Fibroblast of skin of right quadriceps (primary cell): Measurements from ENCODE around the gene BRD1.
"Not testable (repeated sequence)": the region's sequence is repeated elsewhere in the genome, so short reads cannot be mapped to it uniquely, and the experiment has no call there.

Experiments
- DNase-seq: peaks from one replicate; pipeline ENCODE4 v3.0.0-alpha.2; 2013

BRD1 gene

GRCh38 chr22:49825944-49826602 is 1.6 kb downstream of the BRD1 start:
- DNase-seq = peak; percentile 40

DNA sequence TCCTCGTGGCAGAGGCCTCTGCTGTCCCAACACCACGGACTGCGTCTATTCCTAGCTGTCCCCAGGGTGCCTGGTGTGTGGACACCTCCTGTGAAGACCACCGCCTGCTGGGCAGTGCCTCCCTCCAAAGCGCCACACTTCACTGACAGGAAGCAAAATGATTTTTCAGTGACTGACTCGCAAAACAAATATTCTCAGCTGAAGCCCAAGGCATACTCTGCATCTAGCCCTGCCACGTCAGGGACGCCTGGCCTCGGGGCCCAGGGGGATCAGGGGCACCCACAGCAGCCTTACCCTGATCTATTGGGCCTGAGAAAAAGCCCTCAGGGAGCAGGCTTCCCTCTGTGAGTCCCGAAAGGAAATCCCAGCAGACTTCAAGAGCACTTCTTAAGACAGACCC is 2.2 kb downstream of the BRD1 start:
- DNase-seq = peak; percentile 71

GRCh38 chr22:49824936-49825335 is 2.7 kb downstream of the BRD1 start:
- no peak for DNase-seq

GRCh38 chr22:49824185-49824925 is 3.3 kb downstream of the BRD1 start:
- DNase-seq = no peak

DNA sequence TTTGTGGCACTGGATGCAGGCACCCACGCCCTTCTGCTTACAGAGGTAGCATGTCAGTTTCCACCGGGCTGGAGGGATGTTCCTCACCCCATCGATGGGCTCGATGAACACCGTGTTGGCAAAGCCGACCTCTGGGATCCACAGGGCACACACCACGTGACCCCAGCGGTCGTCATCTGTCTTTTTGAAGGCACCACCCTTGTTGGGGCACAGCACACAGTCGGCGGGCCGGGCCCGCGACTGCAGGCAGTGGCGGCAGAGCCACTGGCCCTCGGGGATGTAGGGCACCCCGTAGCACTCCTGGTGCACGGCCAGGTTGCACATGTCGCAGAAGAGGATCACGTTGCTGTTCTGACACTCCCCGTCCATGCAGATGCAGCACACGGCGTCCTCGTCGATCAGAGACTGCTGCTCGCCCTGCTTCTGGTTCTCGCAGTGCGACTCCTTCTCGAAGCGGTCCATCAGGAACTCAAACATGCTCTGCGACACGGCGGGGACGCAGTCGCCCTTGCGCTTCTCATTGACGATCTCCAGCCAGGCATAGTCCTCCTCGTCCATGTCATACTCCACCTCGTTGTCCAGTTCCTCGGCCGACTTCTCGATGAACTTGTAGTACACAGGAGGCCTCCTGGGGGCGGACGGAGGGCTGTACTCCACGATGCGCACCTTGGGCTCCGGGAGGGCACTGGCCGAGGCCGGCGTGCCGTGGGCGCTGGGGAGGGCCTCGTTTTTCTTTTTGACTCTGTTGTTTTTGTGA is 4.2 kb downstream of the BRD1 start:
- no peak for DNase-seq

GRCh38 chr22:49821741-49822140 is 5.9 kb downstream of the BRD1 start:
- not testable (repeated sequence) for DNase-seq

DNA sequence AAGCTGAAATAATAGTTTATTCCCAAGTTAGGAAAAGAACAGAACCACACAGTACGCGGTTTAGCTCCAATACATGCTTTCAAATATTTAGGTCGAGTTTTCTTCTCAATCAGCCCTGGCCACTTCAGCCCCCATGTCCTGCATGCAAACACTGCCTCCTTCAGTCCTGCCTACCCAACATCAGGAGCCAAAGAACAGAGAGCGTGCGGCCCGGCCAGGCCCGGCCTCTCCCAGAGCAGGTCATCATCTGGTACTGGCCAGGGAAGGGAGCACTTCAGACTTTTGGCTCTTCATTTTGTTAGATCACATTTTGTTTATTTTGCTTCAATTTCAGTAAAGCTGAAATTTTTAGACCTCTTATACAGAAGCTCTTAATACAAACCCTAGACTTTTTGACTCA is 6.7 kb downstream of the BRD1 start:
- DNase-seq = no peak

- DNase-seq = no peak
Measured at GRCh38 chr22:49817359-49817758, 10.3 kb downstream of the BRD1 start.

DNA sequence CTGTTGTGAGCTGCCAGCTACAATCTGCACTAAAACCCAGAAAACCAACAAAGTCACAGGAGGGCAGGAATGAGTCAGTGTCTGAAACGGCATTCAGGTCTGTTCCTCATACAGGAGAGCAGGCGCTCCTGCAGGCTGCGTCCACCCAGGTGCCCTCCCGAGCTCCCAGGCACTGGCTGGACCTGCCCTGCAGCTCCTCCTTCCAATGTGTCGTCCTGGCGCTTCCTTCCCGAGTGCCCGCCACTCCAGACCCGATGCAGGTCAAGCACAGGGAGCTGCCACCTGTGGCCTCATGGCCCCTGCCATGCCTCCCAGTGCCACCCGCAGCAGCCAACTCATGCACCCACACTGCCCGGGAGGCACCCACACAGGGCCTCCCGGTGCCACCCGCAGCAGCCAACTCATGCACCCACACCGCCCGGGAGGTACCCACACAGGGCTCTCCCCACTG is 12.0 kb downstream of the BRD1 start:
- DNase-seq = no peak

DNA sequence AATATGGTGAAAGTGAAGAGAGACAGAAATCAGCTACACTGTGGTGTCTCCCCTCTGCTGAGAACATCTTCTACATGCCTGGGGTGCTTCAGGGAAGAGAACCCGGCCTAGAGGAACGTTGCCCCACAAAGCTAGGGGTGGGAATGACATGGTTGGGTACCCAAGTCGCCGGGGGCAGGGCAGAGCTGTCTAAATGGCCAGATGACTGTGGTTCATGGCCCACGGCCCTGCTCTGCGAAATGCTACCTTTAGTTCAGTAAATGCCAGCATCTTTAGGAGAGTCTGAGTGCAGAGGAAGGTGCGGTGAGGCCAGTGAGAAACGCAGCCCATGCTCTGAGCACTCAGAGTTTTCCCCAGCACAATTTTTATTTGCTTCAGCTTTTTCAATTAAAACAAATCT is 12.8 kb downstream of the BRD1 start:
- DNase-seq = no peak

DNA sequence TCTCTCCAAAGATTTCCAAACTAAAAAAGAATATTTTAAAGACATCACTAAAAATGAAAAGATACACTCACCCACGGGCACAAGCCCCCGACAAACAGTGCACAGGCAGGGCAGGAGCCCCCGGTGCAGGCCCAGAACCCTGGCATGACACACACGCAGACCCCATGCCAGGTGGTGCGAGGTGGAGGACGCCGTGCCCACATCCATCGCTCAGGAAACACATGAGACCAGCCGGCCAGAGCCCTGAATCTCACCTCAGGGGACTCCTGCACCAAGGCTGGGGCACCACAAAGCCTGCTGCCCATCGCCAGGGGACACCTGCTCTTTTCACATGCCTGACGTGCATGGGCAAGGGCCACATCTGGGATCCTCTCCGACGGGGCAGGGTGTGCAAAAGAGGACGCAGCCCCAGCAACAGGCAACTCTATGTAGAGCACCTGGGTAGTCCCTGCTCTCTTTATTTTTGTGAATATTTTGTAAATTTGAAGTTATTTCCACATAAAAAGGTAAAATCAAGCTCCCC is 13.4 kb downstream of the BRD1 start:
- DNase-seq = no peak

DNA sequence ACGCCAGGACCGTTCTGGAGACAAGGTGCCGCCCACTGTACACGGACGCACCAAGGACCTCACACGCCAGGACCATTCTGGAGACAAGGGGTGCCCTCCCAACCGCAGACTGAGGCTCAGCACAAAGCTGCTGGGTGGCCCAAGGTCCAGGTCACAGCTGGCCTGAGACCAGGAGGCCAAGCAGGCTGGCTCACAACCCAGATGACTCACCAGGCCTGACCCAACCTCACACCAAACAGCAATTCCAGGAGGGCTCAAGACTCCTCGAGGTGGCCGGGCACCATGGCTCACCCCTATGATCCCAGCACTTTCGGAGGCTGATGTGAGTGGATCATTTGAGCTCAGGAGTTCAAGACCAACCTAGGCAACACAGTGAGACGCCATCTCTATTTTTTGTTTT is 14.8 kb downstream of the BRD1 start:
- no peak for DNase-seq

GRCh38 chr22:49811020-49811791 is 16.5 kb downstream of the BRD1 start:
- DNase-seq = no peak

DNA sequence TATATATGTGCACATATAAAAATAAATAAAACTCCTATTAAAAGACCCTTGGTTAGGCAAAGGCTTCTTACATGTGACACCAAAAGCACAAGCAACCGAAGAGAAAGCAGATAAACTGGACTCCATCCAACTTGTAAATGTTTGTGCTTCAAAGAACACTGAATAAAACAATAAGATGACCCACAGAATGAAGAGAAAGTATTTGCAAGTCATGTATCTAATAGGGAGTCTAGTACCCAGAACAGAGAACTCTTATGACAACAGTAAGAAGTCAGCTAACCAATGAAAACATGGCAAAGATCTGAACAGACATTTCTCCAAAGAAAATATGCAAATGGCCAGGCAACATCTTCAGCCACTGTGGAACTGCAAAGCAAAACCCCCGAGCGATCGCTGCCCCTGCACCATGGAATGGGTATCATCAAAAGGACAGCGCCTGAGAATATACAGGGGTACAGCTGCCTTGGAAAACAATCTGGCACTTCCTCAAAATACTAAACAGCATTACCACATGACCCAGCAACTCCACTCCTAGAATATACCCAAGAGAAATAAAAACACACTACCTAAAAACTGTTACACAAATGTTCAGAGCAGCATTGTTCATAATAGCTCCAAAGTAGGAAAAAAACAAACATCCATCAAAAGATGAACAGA is 17.2 kb downstream of the BRD1 start:
- DNase-seq = no peak

DNA sequence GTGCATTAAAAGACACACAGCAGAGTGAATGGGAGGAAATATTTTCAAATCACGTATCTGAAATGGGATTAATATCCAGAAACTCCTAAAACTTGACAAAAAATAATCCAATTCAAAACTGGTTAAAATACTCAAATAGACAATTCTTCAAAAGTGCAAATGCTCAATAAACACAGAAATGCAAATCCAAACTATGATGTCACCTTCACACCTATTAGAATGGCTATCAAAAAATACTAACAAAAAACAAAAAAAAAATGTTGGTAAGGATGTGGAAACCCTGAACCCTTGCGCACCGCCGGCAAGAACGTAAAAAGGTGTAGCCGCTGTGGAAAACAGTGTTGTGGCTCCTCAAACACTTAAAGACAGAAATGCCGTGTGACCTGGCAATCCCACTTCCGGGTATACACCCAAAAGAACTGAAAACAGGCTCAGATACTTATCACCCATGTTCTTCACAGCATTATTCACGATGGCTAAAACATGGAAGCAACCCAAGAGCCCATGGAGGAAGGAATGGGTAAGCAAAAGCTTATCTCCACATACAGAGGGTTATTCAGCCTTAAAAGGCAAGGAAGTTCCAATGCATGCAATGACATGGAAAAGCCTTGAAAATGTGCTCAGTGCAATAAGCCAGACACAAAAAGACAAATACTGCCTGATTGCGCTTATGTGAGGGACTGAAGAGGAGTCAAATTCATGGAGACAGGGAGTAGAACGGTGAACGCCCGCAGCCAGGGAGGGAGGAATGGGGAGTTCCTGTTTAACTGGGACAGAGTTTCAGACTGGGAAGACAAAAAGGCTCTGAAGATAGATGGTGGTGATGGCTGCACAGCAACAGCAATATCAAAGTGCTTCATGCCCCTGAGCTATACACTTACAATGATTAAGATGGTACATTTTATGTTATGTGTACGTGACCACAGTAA is 19.6 kb downstream of the BRD1 start:
- no peak for DNase-seq

GRCh38 chr22:49807129-49807528 is 20.5 kb downstream of the BRD1 start:
- DNase-seq = no peak

DNA sequence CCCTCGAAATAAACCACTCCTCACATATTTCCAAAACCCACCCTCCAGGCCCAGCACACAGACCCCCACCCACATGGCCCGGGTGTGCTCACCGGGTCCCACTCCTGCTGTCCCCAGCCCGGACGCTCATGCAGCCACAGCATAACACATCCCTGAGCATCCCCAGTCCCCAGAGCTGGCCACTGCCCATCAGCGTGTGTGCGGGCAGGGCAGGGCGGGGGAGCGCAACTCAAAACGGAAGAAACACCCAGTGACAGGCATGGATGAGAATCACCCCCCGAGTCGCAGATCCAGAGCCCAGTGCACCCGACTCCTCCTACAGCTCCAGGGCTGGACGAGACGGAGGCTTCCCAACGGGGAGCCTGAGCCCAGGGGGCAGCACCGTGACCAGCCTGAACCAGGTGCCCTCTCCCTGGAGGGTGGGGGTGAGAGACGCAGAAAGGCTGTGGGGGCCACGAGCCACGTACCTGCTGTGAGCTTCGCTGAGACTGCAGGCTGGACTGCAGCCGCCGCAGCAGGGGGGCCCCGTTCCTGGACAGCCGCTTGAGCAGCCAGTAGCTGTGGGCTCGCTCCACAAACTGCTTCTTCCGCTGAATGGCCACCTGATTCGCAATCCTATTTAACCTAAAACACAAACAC is 23.8 kb downstream of the BRD1 start:
- no peak for DNase-seq

DNA sequence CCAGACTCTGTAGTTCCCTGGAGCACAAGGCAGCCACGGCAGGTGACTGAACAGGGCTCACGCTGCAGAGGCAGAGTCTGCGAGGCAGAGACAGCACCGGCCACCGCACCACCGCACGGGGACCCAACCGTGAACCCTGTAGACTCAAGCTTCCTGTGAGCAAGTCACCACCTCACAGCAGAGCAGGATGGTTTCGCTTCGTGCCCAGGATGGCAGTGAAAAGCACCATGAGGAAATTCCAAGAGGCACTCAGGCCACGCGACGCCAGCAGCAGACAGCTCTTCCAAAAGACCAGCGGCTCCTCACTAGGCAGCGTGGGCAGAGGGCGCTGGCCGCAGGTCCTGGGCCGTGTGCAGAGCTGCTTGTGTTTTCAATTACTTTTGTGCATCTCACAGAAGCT is 24.5 kb downstream of the BRD1 start:
- no peak for DNase-seq

DNA sequence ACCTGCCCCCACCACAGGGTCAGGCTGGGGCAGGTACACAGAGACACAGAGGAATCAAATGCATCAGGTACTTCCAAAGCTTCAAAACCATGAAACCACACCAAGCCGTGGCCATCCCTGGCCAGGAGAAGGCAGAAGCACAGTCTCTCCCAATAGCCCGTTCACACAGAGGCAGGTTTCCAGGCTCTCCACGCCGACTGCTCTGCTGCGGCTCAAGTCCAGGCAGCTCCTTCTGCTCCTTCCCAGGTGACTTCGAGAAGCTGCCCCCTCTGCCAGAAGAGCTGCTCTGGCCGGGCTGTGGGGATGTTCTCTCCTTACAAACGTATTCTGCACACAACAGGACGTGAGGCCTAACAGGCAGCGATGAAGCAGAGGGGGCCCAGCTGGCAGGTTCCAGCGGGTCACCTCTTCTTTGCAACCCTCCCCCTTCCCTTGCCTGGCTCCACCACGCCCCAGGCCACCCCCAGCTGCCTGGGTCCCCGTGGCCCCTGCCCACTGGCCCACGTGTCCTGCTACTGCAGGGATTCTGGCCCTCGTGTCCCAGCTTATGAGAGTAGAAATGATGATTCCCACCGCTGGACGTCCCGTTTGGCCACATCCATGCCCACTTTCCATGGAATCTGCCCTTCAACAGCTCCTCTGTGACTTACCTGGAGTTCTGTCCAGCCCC is 26.1 kb downstream of the BRD1 start:
- DNase-seq = no peak
